Bone marrow (tissue), 2 donors: ENCODE measurements around the gene DTWD1.
"Not testable (repeated sequence)": the region's sequence is repeated elsewhere in the genome, so short reads cannot be mapped to it uniquely, and the experiment has no call there.

Experiments used
- DNase-seq, 2 donors: peaks; one replicate each; lab custom pipeline; 2025; lab: John Stamatoyannopoulos, UW

The DTWD1 gene

GRCh38 chr15:49620658-49621368 lies at the start of gene DTWD1, which contains the start of gene FAM227B:
DTWD1 (plus strand) TSS chr15:49621048; CDS start chr15:49625168, 4,120 bp downstream.
FAM227B (minus strand) TSS chr15:49620818; CDS start chr15:49615171, 5,647 bp downstream.
- DNase-seq = peak; percentile 86 to 98

GRCh38 chr15:49573421-49573820 lies 47.4 kb upstream of the DTWD1 start:
- no peak for DNase-seq

GRCh38 chr15:49589030-49589429 lies 31.8 kb upstream of the DTWD1 start:
- DNase-seq = peak in 1 of 2 donors; percentile 25

- not testable (repeated sequence) for DNase-seq
Observed at GRCh38 chr15:49592829-49593316, 28.0 kb upstream of the DTWD1 start.

- DNase-seq = no peak
Observed at GRCh38 chr15:49604625-49605409, 16.0 kb upstream of the DTWD1 start.

GRCh38 chr15:49605588-49605987 lies 15.3 kb upstream of the DTWD1 start:
- DNase-seq = no peak

- no peak for DNase-seq
Observed at GRCh38 chr15:49606594-49606993, 14.3 kb upstream of the DTWD1 start.

GRCh38 chr15:49610157-49610918 lies 10.5 kb upstream of the DTWD1 start:
- DNase-seq = no peak

- DNase-seq = not testable (repeated sequence)
Observed at GRCh38 chr15:49612240-49612639, 8.6 kb upstream of the DTWD1 start.

GRCh38 chr15:49619226-49619625 lies 1.6 kb upstream of the DTWD1 start:
- DNase-seq = no peak

- DNase-seq = no peak
Observed at GRCh38 chr15:49620199-49620598, 649 bp upstream of the DTWD1 start.

GRCh38 chr15:49621401-49621811 lies 558 bp downstream of the DTWD1 start:
- DNase-seq = no peak

- no peak for DNase-seq
Observed at GRCh38 chr15:49621887-49622286, 1.0 kb downstream of the DTWD1 start.

- no peak for DNase-seq
Observed at GRCh38 chr15:49622561-49622960, 1.7 kb downstream of the DTWD1 start.

- peak in 1 of 2 donors; percentile 51 for DNase-seq
Observed at GRCh38 chr15:49624056-49624455, 3.2 kb downstream of the DTWD1 start.

- DNase-seq = no peak
Observed at GRCh38 chr15:49625460-49626036, 4.7 kb downstream of the DTWD1 start.

GRCh38 chr15:49627407-49627877 lies 6.6 kb downstream of the DTWD1 start:
- no peak for DNase-seq

GRCh38 chr15:49628379-49628778 lies 7.5 kb downstream of the DTWD1 start:
- no peak for DNase-seq

GRCh38 chr15:49637857-49638256 lies 17.0 kb downstream of the DTWD1 start:
- DNase-seq = no peak

- no peak for DNase-seq
Observed at GRCh38 chr15:49644364-49644794, 23.5 kb downstream of the DTWD1 start.

GRCh38 chr15:49645277-49645676 lies 24.4 kb downstream of the DTWD1 start:
- no peak for DNase-seq

GRCh38 chr15:49645941-49646340 lies 25.1 kb downstream of the DTWD1 start:
- no peak for DNase-seq
